HFF-Myc (cell line): ENCODE data around the gene SMIM35.

ENCODE experiments used
- DNase-seq: peaks from one replicate; pipeline ENCODE4 v3.0.0-alpha.2; 2011; ENCODE audit warnings: low read depth; ENCODE audit errors: extremely low read depth
- H3K4me3 ChIP-seq: replicated peaks from 2 replicates; pipeline ENCODE4 v1.5.1; 2011; ENCODE audit warnings: low read depth, mild to moderate bottlenecking, control low read depth, low read length
- CTCF ChIP-seq: IDR thresholded peaks from 2 replicates; pipeline ENCODE4 v1.5.1; 2012; ENCODE audit warnings: mild to moderate bottlenecking, low read depth, low read length, control low read depth; ENCODE audit errors: missing control alignments

Gene SMIM35

GRCh38 chr11:118117790-118118601 is 31.2 kb upstream of the SMIM35 start:
- DNase-seq: no peak
- no peak for TF ChIP-seq CTCF
- no peak overlapping the region for H3K4me3 ChIP-seq

- TF ChIP-seq CTCF: no peak
- no peak overlapping the region for H3K4me3 ChIP-seq
- no peak for DNase-seq
These were observed 28.3 kb upstream of the SMIM35 start for GRCh38 chr11:118115048-118115447.

GRCh38 chr11:118114266-118114665 is 27.5 kb upstream of the SMIM35 start:
- DNase-seq: no peak

GRCh38 chr11:118112711-118113430 is 26.1 kb upstream of the SMIM35 start:
- TF ChIP-seq CTCF: no peak
- DNase-seq: no peak
- H3K4me3 ChIP-seq: no peak overlapping the region

More at GRCh38 chr11:118114266-118114665, 27.5 kb upstream of the SMIM35 start:
- no peak for TF ChIP-seq CTCF
- no peak overlapping the region for H3K4me3 ChIP-seq

- no peak for TF ChIP-seq CTCF
- H3K4me3 ChIP-seq: no peak overlapping the region
- DNase-seq: no peak
These were observed 24.9 kb upstream of the SMIM35 start for GRCh38 chr11:118111744-118112035.

- no peak for TF ChIP-seq CTCF
- no peak overlapping the region for H3K4me3 ChIP-seq
- no peak for DNase-seq
These were observed 24.4 kb upstream of the SMIM35 start for GRCh38 chr11:118111019-118111743.
